CD8-positive, alpha-beta memory T cell (primary cell): ENCODE results near the gene PRSS27. TPM values are rescaled to one million over a fixed set of nuclear protein-coding genes. Genes with fewer than 3 reads are reported as not detected.

Experiments
- CTCF ChIA-PET: fragments of 350-600 bp; sonication (Branson Sonifier 250); formaldehyde crosslinking; loops from one replicate; lab custom pipeline; 2021; ENCODE audit warnings: antibody characterized with exemption; lab: Charles Lee
- POLR2A ChIA-PET: fragments of 350-600 bp; sonication (Branson Sonifier 250); formaldehyde crosslinking; loops from one replicate; lab custom pipeline; 2021; ENCODE audit warnings: antibody characterized with exemption; lab: Charles Lee
- DNase-seq, 5 donors: peaks; one replicate each; pipeline versions ENCODE4 v3.0.0 to v3.0.0-alpha.2; 2020 to 2022; ENCODE audit warnings: mixed read lengths in 1 of 5
- H3K27ac ChIP-seq: one replicate; pipeline ENCODE4 v1.7.0; 2013; ENCODE audit warnings: low read depth, mild to moderate bottlenecking, low read length, moderate library complexity
- H3K27me3 ChIP-seq: 2 replicates; pipeline ENCODE4 v1.7.0; 2013; ENCODE audit warnings: low read length, mild to moderate bottlenecking; ENCODE audit not compliant: insufficient read depth, poor library complexity, severe bottlenecking
- H3K36me3 ChIP-seq: 2 replicates; pipeline ENCODE4 v1.7.0; 2013; ENCODE audit warnings: mild to moderate bottlenecking, low read length, moderate library complexity; ENCODE audit not compliant: insufficient read depth
- H3K4me1 ChIP-seq: 2 replicates; pipeline ENCODE4 v1.7.0; 2013; ENCODE audit warnings: mild to moderate bottlenecking, low read length, moderate library complexity; ENCODE audit not compliant: insufficient read depth
- H3K4me3 ChIP-seq: 2 replicates; pipeline ENCODE4 v1.7.0; 2013; ENCODE audit warnings: mild to moderate bottlenecking, low read length
- H3K9me3 ChIP-seq: 2 replicates; pipeline ENCODE4 v1.7.0; 2013; ENCODE audit warnings: mild to moderate bottlenecking, low read length
- H3K27ac Mint-ChIP-seq, 8 donors: one replicate each; pipeline ENCODE4 v1.8.0; 2020 to 2021; ENCODE audit warnings: mixed read lengths in 8 of 8, mild to moderate bottlenecking in 6 of 8, inconsistent platforms in 3 of 8, moderate library complexity in 3 of 8
- H3K27me3 Mint-ChIP-seq, 2 donors: one replicate each; pipeline ENCODE4 v1.8.0; 2020 to 2021; ENCODE audit warnings: mixed read lengths in 2 of 2, mild to moderate bottlenecking in 1 of 2, moderate library complexity in 1 of 2
- H3K36me3 Mint-ChIP-seq, 3 donors: one replicate each; pipeline ENCODE4 v1.8.0; 2020 to 2021; ENCODE audit warnings: mixed read lengths in 3 of 3, inconsistent platforms in 1 of 3, mild to moderate bottlenecking in 1 of 3
- H3K4me1 Mint-ChIP-seq, 3 donors: one replicate each; pipeline ENCODE4 v1.8.0; 2020 to 2021; ENCODE audit warnings: mixed read lengths in 3 of 3, inconsistent platforms in 1 of 3, mild to moderate bottlenecking in 1 of 3
- H3K4me3 Mint-ChIP-seq, 7 donors: one replicate each; pipeline ENCODE4 v1.8.0; 2020 to 2021; ENCODE audit warnings: mixed read lengths in 7 of 7, mild to moderate bottlenecking in 6 of 7, moderate library complexity in 4 of 7, inconsistent platforms in 2 of 7
- H3K9me3 Mint-ChIP-seq, 5 donors: one replicate each; pipeline ENCODE4 v1.8.0; 2020 to 2022; ENCODE audit warnings: mixed read lengths in 5 of 5, mild to moderate bottlenecking in 3 of 5, moderate library complexity in 2 of 5, inconsistent platforms in 1 of 5
- polyA plus RNA-seq: library from polyadenylated mRNA; unstranded; fragments of 300-500 nt; fragmentation: Illumina TruSeq; gene quantifications from one replicate; pipeline ENCODE4 v1.2.3, GENCODE V29; 2021
- total RNA-seq, 2 experiments: library from RNA; stranded (reverse); gene quantifications; one replicate each; pipeline ENCODE4 v1.2.3, GENCODE V29; 2021

The PRSS27 gene
- total and polyA plus RNA-seq, 3 experiments from 2014 or later = 1.3 to 1.6 TPM; not detected in 1

- no peaks in the 10 kb centered on the region for H3K36me3 ChIP-seq
- H3K27ac ChIP-seq = no peak overlapping the region
- Mint-ChIP-seq H3K4me3 (no peak overlapping the region), H3K36me3 (no peaks in the 10 kb centered on the region), H3K4me1 (no peaks in the 10 kb centered on the region), H3K9me3 (no peaks in the 10 kb centered on the region), H3K27me3 (peaks cover 0 to 6% of the 10 kb centered on the region in 2 donors), H3K27ac (peak overlapping the region in 1 of 8 donors; percentile 11)
- no peaks in the 10 kb centered on the region for H3K4me1 ChIP-seq
- H3K4me3 ChIP-seq = no peak overlapping the region
- no peaks in the 10 kb centered on the region for H3K27me3 ChIP-seq
- ChIA-PET POLR2A (no interaction called here), CTCF (no interaction called here)
- no peaks in the 10 kb centered on the region for H3K9me3 ChIP-seq
- no peak for DNase-seq
These were observed 22.4 kb upstream of the PRSS27 start for GRCh38 chr16:2742323-2743006.

GRCh38 chr16:2741168-2741567 lies 21.1 kb upstream of the PRSS27 start:
- Histone ChIP-seq H3K27ac (no peak overlapping the region), H3K36me3 (no peaks in the 10 kb centered on the region), H3K4me1 (no peaks in the 10 kb centered on the region), H3K4me3 (no peak overlapping the region), H3K9me3 (no peaks in the 10 kb centered on the region), H3K27me3 (no peaks in the 10 kb centered on the region)
- ChIA-PET POLR2A (no interaction called here), CTCF (interaction anchor here (1.1 kb wide), 1 partner anchor 128 kb away, joined by 3 read pairs; no protein-coding TSS in a partner anchor)
- Mint-ChIP-seq H3K27me3 (peaks cover 4 to 7% of the 10 kb centered on the region in 2 donors), H3K36me3 (no peaks in the 10 kb centered on the region), H3K4me3 (peak overlapping the region in 1 of 7 donors; percentile 24), H3K4me1 (no peaks in the 10 kb centered on the region), H3K27ac (peak overlapping the region in 1 of 8 donors; percentile 57), H3K9me3 (no peaks in the 10 kb centered on the region)
- DNase-seq = no peak

- no peak for DNase-seq
- H3K9me3 ChIP-seq = no peaks in the 10 kb centered on the region
- H3K36me3 ChIP-seq = no peaks in the 10 kb centered on the region
- H3K4me3 Mint-ChIP-seq = peak overlapping the region in 1 of 7 donors; percentile 45
- CTCF ChIA-PET = interaction anchor here (1.1 to 1.6 kb wide), 2 partner anchors 10 to 128 kb away, joined by 3 to 4 read pairs; no protein-coding TSS in a partner anchor
- no peak overlapping the region for H3K27ac ChIP-seq
- H3K4me1 Mint-ChIP-seq = no peaks in the 10 kb centered on the region
- no peaks in the 10 kb centered on the region for H3K36me3 Mint-ChIP-seq
- H3K4me1 ChIP-seq = no peaks in the 10 kb centered on the region
- H3K4me3 ChIP-seq = no peak overlapping the region
- H3K9me3 Mint-ChIP-seq = no peaks in the 10 kb centered on the region
- H3K27me3 Mint-ChIP-seq = peaks cover 4 to 6% of the 10 kb centered on the region in 2 donors
- H3K27ac Mint-ChIP-seq = no peak overlapping the region
- POLR2A ChIA-PET = no interaction called here
- no peaks in the 10 kb centered on the region for H3K27me3 ChIP-seq
These were observed 20.5 kb upstream of the PRSS27 start for GRCh38 chr16:2740476-2740875.

- H3K36me3 Mint-ChIP-seq = no peaks in the 10 kb centered on the region
- POLR2A ChIA-PET = no interaction called here
- CTCF ChIA-PET = interaction anchor here (1.1 to 1.6 kb wide), 2 partner anchors 11 to 129 kb away, joined by 3 to 4 read pairs; no protein-coding TSS in a partner anchor
These were observed 19.8 kb upstream of the PRSS27 start for GRCh38 chr16:2739625-2740430.

GRCh38 chr16:2738615-2739014 lies 18.6 kb upstream of the PRSS27 start:
- Mint-ChIP-seq H3K27ac (no peak overlapping the region), H3K4me1 (no peaks in the 10 kb centered on the region), H3K9me3 (no peaks in the 10 kb centered on the region), H3K27me3 (peaks cover 6 to 8% of the 10 kb centered on the region in 2 donors), H3K4me3 (no peak overlapping the region), H3K36me3 (no peaks in the 10 kb centered on the region)
- DNase-seq = no peak
- Histone ChIP-seq H3K4me3 (no peak overlapping the region), H3K27ac (no peak overlapping the region), H3K27me3 (no peaks in the 10 kb centered on the region), H3K9me3 (no peaks in the 10 kb centered on the region), H3K4me1 (no peaks in the 10 kb centered on the region), H3K36me3 (no peaks in the 10 kb centered on the region)
- ChIA-PET CTCF (no interaction called here), POLR2A (no interaction called here)

More at GRCh38 chr16:2739625-2740430, 19.8 kb upstream of the PRSS27 start:
- H3K4me3 ChIP-seq = no peak overlapping the region
- H3K9me3 ChIP-seq = no peaks in the 10 kb centered on the region
- Mint-ChIP-seq H3K4me3 (peak overlapping the region in 1 of 7 donors; percentile 45), H3K9me3 (no peaks in the 10 kb centered on the region), H3K4me1 (no peaks in the 10 kb centered on the region), H3K27me3 (peaks cover 6% of the 10 kb centered on the region in 2 donors), H3K27ac (no peak overlapping the region)
- DNase-seq = no peak
- no peaks in the 10 kb centered on the region for H3K27me3 ChIP-seq
- no peak overlapping the region for H3K27ac ChIP-seq
- no peaks in the 10 kb centered on the region for H3K36me3 ChIP-seq
- H3K4me1 ChIP-seq = no peaks in the 10 kb centered on the region

GRCh38 chr16:2737895-2738418 lies 17.9 kb upstream of the PRSS27 start:
- ChIA-PET CTCF (no interaction called here), POLR2A (no interaction called here)
- DNase-seq = no peak
- Histone ChIP-seq H3K9me3 (no peaks in the 10 kb centered on the region), H3K27me3 (no peaks in the 10 kb centered on the region), H3K4me1 (no peaks in the 10 kb centered on the region), H3K36me3 (no peaks in the 10 kb centered on the region), H3K4me3 (no peak overlapping the region), H3K27ac (no peak overlapping the region)
- H3K27ac Mint-ChIP-seq = no peak overlapping the region
- H3K4me3 Mint-ChIP-seq = no peak overlapping the region
- peaks cover 6 to 8% of the 10 kb centered on the region in 2 donors for H3K27me3 Mint-ChIP-seq
- H3K4me1 Mint-ChIP-seq = no peaks in the 10 kb centered on the region
- no peaks in the 10 kb centered on the region for H3K9me3 Mint-ChIP-seq
- no peaks in the 10 kb centered on the region for H3K36me3 Mint-ChIP-seq

GRCh38 chr16:2737238-2737605 lies 17.2 kb upstream of the PRSS27 start:
- H3K4me1 ChIP-seq = no peaks in the 10 kb centered on the region
- H3K4me1 Mint-ChIP-seq = no peaks in the 10 kb centered on the region
- no peaks in the 10 kb centered on the region for H3K27me3 ChIP-seq
- peaks cover 6 to 8% of the 10 kb centered on the region in 2 donors for H3K27me3 Mint-ChIP-seq
- H3K4me3 Mint-ChIP-seq = no peak overlapping the region
- H3K36me3 Mint-ChIP-seq = no peaks in the 10 kb centered on the region
- ChIA-PET CTCF (no interaction called here), POLR2A (no interaction called here)
- no peak overlapping the region for H3K27ac Mint-ChIP-seq
- no peak for DNase-seq
- no peak overlapping the region for H3K4me3 ChIP-seq
- no peaks in the 10 kb centered on the region for H3K9me3 Mint-ChIP-seq
- H3K27ac ChIP-seq = no peak overlapping the region
- H3K9me3 ChIP-seq = no peaks in the 10 kb centered on the region
- H3K36me3 ChIP-seq = no peaks in the 10 kb centered on the region
